HUDEP-2 (cell line): ENCODE results near the gene CDC42BPA.

ENCODE experiments used
- DNase-seq, 76 experiments: peaks; one replicate each; lab custom pipeline; 2025; ENCODE audit not compliant: unreplicated experiment in 76 of 76; lab: John Stamatoyannopoulos, UW

CDC42BPA gene

DNA sequence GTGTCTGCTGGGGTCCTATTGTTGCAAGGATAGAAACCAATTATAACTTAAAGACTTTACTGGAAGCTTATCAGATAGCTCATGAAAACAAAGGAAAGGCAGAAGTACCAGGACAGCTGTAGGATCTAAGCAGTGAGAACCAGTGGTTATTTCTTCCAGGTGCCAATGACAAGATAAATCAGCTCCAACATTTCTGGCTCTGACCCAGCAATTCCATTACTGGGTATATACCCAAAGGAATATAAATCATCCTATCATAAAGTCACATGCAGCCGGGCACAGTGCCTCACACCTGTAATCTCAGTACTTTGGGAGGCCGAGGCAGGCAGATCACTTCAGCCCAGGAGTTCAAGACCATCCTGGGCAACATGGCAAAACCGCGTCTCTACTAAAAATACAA is 17.8 kb upstream of the CDC42BPA start:
- peak in 3 of 76 experiments; percentile 11 to 57 (median 19) for DNase-seq

DNA sequence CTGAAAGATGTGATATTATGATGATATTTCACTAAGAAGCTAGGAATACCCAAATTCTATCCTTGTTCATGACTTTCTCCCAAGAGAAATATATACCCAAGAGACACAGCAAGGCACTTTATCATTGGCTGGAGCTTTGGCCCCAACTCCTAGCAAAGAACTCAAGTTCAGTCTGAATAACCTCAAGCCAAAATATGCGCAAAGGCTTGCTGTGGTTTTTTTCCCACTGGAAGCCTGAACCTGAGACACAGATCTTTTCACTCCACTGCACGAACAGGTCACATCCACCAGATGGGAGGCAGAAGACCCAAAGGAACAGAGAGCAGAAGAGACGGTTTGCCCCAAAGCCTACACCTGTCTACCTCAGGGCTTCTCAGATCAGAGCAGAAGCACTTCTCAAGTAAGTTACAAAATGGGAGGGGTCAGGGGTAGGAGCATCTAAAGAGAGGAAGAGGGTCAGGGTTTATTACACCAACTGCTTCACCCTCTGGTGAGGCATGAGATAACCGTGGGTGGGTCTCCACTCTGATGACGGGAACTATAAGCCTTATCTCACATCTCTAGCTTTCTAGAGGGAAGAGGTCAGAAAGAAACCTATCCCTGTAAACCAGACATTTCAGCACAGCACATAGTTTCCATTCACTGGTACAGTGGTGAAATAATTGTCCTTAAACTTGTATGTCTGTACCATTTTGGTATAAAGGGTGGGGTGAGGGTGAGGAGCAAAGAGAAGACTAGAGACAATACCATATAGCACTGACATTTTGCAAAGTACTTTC is 17.1 kb upstream of the CDC42BPA start:
- peak in 58 of 76 experiments; percentile 12 to 87 (median 48) for DNase-seq

DNA sequence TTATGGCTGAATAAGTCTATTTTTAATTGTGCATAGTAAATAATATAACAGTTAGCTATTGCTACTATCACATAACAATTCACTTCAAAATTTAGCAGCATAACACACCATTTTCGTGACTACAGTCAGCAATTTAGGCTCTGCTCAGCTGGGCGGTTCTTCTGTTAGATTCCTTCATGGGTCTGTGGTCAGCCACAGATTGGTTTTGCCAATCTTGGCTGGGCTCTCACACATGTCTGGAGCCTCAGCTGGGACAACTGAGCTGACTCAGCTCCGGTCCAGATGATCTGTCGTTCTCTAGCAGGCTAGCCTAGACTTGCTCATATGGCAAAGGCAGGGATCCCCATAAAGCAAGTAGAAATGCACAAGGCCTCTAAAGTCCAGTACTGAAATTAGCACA is 15.1 kb upstream of the CDC42BPA start:
- DNase-seq: no peak

DNA sequence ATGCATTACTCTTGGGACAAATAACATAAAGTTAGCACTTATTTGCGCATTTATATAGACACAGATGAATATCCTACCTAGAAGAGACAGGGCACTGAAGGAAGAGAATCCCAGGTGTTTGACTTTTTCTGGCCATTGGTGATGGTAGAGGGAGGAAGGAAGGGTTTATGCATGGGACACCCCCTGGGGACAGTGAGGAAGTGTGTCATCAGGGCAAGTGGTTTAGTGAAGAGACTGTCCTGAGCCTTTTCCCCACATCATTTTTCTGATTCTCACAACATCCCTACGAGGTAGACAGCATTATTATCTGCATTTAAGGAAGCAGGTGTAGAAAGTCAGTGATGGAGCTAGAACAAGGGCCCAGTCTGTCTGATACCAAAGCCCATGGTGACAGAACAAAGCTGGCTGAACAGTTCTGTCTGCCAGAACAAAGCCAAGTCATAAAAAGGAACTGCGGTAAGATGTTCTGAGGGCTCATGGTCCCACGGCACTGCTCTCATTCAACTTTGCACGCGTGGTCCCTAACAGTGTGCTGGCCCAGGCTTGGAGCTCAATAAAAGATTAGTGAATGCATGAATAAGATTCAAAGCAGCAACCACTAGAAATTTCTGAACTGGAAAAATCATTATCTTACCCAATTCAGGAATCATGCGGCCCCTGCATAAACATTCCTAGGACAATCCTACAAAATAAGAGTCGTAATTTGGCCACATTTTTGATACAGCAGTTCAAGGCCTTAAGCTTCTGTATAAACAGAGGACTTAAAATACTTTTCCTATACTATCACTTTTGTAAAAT is 12.2 kb upstream of the CDC42BPA start:
- no peak for DNase-seq

DNA sequence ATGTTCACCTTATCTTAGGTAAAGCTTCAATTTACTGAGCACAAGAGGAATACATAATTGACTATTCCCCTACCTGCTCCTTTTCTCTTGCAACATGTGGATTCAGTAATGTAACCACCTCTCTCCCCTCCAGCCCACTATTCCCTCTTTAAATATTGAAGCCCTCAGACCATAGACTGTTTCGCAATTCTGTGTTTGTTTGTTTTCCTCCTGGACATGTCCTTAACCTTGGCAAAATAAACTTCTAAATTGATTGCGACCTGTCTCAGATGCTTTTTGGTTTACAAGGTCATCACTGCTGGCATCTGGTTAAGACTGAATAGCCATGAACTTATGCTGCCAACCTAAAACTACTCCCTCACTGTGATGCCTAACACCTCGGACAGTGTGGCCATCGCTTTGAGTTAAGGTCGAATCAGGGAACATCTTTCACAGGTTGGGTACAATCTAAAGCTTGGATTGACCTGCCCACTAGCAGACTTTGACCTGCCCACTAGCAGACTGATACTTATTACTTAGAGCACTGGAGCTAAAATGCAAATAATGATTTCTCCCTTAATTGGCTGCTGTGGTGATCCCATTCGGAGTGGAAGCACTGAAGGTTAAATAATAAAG is 10.2 kb upstream of the CDC42BPA start:
- no peak for DNase-seq

DNA sequence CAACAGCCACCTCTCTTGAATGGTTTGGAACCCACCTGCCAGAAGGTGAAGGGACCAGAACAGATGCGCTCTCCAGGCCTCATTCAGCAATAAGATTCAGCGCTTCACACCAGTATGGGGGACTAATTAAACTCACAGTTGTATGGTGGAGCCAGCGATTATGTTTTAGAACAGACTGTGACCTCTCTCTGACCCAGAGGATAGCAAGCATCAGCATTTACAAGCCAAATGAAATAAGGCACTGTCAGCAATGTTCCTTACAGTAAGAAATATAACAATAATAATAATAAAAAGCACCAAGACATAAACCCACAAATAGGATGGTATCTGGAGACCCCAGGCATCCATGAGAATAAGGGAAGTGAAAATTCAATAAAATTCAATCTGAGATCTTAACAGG is 6.9 kb upstream of the CDC42BPA start:
- DNase-seq: no peak

DNA sequence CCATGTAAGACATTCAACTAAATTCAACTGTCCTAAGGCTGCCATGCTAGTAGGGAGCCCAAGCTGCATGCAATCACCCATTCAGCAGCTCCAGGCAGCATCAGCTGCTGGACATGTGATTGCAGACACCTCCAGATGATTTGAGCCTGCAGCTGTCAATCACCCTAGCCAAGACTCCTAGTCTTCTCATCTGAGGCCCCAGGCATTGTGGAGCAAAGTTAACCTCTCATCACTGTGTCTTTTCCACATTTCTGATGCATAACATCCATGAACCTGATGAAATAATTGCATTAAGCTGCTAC is 5.6 kb upstream of the CDC42BPA start:
- DNase-seq: no peak

DNA sequence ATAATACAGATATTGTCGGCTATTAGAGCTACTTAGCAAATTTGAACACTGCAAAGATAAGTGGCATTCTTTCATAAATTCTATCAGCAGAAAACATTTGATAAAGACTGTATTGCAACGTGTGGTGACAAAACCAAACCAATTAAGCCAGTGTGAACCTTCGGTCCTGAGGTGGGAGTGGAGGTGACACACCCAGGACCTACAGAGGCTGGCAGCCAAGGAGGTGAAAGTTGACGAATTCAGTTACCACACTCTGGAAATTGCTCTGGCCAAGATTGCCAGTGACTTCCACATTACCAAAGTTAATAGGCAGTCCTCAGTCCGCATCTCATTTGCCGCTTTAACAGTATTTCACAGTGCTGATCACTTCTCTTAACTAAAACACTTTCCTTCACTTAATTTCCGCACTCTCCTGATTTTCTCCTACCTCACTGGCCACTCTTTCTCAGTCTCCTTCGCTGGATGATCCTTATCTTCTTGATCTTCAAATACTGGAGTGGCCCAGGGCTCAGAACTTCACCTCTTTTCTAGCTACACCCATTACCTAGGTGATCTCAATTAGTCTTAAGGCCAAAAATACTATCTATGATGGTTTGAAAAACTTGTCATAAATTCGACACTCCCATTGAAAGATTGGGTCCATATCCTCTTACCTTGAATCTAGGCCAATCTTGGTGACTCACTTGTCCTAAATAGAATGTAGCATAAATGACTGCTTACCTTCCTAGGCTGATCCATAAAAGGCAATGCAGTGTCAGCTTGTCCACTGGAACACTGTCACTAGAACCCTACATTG is 5.1 kb upstream of the CDC42BPA start:
- peak in 40 of 76 experiments; percentile 1 to 63 (median 28) for DNase-seq

DNA sequence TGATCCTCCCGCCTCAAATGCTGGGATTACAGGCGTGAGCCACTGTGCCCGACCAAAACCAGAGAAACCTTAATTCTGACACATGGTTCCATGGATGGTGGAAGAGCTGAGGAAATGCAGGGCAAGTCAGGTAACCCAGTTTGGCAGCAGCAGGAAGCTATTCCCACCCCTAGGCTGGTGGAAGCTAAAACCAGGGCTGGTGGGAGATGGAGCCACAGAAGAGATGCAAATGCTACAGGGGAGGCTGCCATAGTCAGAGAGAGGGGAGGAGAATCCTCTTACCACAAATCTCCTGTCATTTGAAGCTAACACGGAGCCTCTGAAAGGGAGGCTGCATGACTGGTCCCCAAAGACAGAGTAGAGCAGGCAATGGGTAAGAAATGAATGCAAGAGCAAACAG is 4.1 kb upstream of the CDC42BPA start:
- no peak for DNase-seq

DNA sequence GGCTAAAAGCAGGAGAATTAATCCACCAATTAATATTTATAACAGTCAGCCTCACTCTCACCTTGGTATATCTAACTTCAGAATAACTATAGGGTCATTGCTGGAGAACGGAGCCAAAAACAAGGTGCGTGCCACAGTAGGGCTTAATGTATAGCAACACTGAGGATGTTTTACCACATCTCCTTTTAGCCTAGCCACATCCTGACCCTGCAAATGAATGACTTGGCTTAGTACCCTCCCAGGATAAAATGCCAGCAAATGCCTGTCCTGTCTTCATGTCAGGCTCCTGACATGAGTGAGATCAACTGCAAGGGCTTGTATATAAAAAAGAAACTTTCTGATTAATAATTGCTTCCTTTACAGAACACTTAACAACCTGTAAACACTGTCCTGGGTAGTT is 2.7 kb upstream of the CDC42BPA start:
- no peak for DNase-seq

DNA sequence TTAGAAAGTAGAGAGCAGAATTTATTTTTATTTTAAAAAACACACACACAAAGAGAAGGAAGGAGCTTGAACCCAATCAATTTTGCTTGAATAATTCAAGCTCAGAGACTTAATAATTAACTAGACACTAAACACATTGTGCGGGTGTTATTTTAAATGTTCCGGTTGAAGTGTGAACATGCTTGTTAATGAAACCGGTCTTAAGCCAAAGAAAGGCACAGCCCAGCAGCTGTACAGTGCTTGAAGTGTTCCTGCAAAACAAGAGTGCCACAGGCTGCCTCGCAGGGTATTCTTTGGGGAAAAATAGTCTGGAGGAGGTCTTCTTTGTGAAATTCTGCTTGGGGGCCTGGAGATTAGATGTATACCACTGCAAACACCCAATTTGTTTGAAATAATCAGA is 2.2 kb upstream of the CDC42BPA start:
- no peak for DNase-seq

DNA sequence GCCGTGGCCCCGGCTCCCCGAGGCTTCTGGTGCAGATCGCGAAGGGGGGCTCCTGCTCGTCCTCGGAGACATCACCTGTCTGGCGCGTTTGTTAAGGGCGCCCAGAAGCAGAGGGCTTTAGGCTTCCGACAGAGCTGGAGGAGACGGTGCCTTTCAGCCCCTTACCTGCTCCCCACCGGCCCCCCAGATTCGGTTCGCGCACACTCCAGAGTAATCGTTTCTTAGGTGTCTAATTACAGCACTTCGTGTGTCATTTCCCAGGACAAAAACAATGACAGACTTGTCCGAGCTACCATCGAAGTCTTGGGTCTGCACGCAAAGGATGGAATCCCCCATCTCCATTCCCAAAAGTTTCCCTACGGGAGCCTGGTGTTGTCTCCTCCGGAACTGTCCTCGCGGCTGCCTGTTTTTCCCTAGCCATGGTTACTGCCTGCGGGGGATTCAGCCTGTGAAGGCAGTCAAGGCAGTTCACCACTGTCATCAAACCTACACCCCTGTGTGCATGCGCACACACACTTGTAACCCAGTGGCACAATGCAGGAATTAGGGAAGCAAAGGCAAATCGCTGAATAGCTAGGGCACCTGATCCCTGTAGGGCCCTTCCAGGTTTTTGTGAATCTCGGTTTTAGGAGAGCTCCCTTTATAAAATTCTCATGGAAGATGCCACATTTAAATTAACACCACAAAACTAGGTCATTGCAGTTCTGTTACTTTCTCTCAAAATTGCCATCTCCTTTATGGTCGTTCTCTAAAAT is 738 bp upstream of the CDC42BPA start:
- DNase-seq: no peak

DNA sequence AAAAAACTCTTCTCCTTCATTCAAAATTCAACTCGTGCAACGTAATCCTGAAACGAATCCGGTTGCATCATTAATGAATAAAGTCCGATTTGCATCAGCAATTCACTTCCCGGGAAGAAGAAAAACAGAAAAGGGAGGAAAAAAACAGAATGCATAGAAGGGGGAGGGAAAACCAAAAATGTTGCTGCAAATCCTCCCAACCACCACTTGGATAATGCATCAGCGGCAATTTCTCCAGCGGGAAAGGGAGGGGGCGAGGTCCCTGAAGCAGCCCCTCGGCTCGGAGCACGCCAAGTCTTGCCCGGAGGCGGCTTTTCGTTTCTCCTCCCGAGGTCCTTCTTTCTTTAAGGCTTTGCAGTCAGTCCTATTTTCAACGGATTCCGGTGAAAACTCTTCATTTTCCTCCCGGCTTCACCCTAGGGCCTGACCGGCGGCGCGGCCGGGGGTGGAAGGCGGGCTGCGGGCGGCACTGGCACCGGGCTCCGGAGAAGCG is 723 bp downstream of the CDC42BPA start:
- DNase-seq: peak in 33 of 76 experiments; percentile 7 to 59 (median 26)

DNA sequence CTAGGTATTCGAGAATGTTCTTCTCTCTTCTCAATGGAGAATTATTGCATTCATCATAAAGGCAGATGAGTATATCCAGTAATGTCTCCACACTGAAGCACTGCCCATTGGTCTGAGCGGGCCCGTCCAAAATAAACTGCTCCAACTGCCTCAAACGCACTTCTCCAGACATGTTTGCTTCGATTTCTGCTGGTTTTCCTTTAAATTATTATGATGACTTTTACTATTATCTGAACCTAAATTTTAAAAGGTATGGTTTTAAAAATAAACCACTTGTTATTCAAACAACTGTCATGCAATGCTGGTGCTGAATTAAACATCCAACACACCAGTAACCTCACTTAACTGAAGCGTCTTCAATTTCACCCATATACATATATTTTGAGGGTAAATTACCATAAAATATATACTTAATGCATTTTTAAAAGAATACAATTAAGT is 1.3 kb downstream of the CDC42BPA start:
- DNase-seq: peak in 26 of 76 experiments; percentile 6 to 50 (median 22)

DNA sequence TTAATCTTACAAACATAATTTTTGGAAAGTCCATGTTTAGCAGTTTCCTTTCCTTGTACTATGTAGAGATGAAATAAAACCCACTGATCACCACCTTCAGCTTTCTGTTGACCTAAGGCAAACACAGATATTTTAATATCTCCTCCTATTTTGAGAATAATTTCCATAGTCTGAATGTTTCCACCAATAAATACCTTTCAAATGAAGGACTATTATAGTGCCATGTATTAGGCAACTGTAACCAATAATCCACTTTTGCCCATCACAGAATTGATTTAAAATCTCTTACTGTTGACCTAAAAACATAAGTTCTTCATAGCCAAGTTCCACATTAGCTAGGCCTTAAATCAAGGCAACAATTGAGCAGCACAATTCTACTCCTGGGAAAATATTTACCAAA is 1.8 kb downstream of the CDC42BPA start:
- DNase-seq: no peak

DNA sequence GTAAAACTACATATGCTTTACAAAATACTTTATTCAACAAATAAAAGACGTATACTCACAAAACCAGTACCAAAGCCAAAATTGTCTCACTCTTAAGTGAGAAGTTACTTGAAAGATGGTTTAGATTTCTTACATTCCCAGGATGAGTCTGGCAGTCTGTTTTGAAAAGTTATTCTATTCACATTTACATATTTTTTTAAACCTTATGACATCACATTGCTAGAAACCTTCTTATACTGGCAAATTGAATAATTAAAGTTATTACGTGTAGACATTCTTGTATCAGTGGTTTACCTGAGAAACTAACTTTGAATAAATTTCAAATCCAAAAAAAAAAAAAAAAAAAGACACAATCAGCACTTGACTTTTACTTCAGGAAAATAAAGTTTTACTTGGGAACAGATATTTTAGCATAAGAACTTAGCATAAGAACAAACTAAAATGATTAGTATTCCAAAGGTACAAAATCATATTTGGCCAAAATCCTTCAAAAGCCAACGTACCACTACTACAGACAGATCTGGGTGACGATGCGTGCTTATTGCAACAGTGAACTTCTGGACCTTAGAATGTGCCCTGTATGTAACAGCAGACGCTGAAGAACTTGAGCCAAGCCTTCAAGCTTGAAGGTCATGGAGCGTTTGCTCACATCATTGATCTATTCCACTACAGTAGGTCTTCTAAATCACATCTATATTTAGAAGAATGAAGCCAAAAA is 2.5 kb downstream of the CDC42BPA start:
- DNase-seq: peak in 33 of 76 experiments; percentile 5 to 53 (median 20)

DNA sequence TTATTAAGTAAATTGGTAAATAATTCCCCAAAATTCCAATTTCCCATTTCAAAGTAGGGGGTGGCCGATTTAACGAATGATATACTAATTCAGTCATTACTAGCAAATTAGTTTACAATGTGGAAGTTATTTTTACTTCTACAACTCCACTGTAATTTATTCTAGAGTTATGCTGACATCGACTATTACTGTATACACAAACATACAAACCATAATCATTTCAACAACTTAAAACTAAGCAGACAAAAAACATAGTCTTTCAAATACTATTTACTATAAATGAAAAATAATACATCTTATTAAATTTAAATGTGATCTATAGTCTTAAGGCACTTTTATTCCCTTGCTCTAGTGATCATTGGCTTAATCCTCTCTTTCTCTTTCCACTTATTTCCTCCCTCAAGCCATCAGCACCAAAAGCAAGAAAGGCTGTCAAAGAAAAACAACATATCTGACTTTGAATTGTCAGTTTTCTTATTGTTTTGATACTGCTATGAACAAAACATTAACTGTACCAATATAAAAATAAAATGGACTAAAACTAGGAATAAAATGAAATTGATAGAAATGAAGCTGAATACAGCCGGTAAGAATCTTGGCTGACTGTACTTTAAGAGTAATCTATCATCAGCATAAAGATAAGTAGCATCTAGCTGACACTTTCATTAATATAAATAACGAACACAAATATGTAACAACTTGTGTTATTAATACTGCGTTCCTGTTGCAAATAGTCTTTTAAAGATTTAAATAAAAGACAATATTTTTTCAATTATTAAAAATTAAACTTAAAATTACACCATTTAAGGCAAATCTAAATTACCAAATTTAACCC is 4.1 kb downstream of the CDC42BPA start:
- no peak for DNase-seq

DNA sequence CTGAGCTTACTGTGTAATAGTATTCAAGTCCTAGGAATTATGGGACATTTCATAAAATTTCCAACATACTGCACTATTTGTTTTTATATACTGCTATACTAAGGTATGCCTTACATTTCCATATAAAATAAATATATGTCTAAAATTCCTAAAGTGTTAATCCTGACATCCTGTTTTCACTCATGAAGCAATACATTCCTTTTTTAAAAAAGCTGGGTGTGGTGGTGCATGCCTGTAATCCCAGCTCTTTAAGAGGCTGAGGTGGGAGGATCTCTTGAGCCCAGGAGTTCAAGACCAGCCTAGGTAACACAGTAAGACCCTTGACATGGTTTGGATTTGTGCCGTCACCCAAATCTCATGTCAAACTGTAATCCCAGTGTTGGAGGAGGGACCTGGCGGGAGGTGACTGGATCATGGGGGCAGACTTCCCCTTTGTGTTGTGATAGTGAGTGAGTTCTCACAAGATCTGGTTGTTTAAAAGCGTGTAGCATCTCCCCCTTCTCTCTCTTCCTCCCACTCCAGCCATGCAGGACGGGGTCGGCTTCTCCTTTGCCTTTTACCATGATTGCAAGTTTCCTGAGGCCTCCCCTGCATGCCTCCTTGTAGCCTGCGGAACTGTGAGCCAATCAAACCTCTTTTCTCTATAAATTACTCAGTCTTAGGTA is 5.8 kb downstream of the CDC42BPA start:
- no peak for DNase-seq
